ENCODE results near the gene EPHX1. TPM values are rescaled to one million over a fixed set of nuclear protein-coding genes. Genes with fewer than 3 reads are reported as not detected.

EPHX1 gene
- total and polyA plus RNA-seq, 2 donors (not counting 1 experiment from before 2014, with no cell fraction given), result 0.75 to 4.2 TPM

DNA sequence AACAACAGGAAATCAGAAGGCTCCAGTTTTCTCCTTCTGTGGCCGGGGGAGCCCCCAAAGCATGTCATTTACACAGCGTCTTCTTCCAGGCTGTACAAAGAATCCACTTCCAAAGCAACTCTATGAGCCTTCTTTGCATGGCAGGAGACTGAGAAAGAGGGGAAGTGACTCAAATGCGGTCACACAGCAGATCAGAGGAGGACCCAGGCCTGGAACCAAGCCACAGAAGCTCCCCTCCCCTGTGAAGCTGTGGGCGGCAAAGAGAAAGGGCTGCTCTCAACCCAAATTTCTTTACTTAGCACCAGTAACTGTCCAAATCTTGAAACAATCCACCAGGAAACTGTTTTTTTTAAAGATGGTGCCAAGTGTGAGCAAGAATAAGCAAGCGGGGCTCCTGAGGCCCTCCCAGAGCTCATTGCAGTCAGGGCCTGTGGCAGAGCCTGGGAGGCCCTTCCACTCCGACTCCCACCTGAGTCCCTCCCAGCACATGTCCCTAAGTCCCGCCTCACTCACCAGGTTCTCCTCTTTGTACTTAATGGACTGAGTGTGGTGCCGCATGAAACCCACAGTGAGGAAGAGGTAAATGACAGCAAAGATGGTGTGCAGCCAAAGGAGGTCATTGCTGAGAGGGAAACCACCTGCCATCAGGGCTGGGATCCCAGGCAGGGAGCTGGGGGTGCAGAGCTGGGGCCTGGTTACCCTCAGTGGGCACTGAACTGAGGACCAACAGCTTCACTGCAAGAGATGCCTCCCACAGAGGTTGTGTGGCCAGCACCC is 56.3 kb downstream of the EPHX1 start:
- peaks cover 21% of the 10 kb centered on the region for H4K20me1 ChIP-seq (ENCODE audit: control insufficient read depth, insufficient read depth, low read length, poor library complexity, severe bottlenecking)
- ATAC-seq (ENCODE audit: low read depth), result peak; percentile 86
- H3K9me3 ChIP-seq (ENCODE audit: control extremely low read depth in 1 of 3, control insufficient read depth in 2 of 3, insufficient read depth in 1 of 3, low read length in 2 of 3), result no peaks in the 10 kb centered on the region
- H3K27me3 ChIP-seq (replicated peaks in 1 of 4; ENCODE audit: control extremely low read depth in 1 of 4, control insufficient read depth in 3 of 4, insufficient read depth in 4 of 4, low read length in 3 of 4), result no peaks in the 10 kb centered on the region
- H3K79me2 ChIP-seq (ENCODE audit: control insufficient read depth, insufficient read depth, low read length), result no peaks in the 10 kb centered on the region
- Mint-ChIP-seq H3K27ac (peak overlapping the region; percentile 78), H3K4me3 (no peak overlapping the region), H3K27me3 (no peaks in the 10 kb centered on the region), H3K9me3 (ENCODE audit: insufficient read depth) (no peaks in the 10 kb centered on the region), H3K4me1 (peaks cover 12% of the 10 kb centered on the region)
- DNase-seq, result peak; percentile 53
- H3K36me3 ChIP-seq (replicated peaks in 1 of 2; ENCODE audit: control extremely low read depth in 1 of 2, control insufficient read depth in 1 of 2, extremely low read depth in 1 of 2, insufficient read depth in 2 of 2, low read length in 1 of 2), result peaks cover 1 to 89% of the 10 kb centered on the region in 2 experiments
- H3K9ac ChIP-seq (ENCODE audit: low read length), result no peak overlapping the region
- WGBS (ENCODE audit: insufficient coverage), result 48% methylated on average over 3 of the region's 8 CpGs
- ChIA-PET CTCF (interaction anchor here (0.7 to 0.8 kb wide), 2 partner anchors 23 to 384 kb away, joined by 3 read pairs; no protein-coding TSS in a partner anchor), POLR2A (interaction anchor here (1.3 kb wide), 1 partner anchor 88 kb away, joined by 3 read pairs; the partner anchor contains the start of gene SRP9)
- no peak overlapping the region for H3K4me3 ChIP-seq (ENCODE audit: control extremely low read depth in 1 of 5, extremely low read depth in 1 of 5, insufficient read depth in 1 of 5, low read depth in 2 of 5, low read length in 4 of 5)
- intact Hi-C loops (cut with micrococcal nuclease), result no loop called here
- no peak overlapping the region for H2AFZ ChIP-seq (ENCODE audit: insufficient read depth, low read depth, low read length, poor library complexity, severe bottlenecking)
- peaks cover 10 to 17% of the 10 kb centered on the region in 2 donors for H3K4me1 ChIP-seq (ENCODE audit: control insufficient read depth in 2 of 2, insufficient read depth in 2 of 2, low read length in 2 of 2)
- peak overlapping the region; percentile 4 for H3K4me2 ChIP-seq (replicated peaks; ENCODE audit: low read depth, low read length, poor library complexity, severe bottlenecking)
- peak overlapping the region in 1 of 2 donors; percentile 59 for H3K27ac ChIP-seq (ENCODE audit: low read length in 2 of 2)
- TF ChIP-seq EZH2 (IDR thresholded peaks at IDR 0.05; ENCODE audit: borderline replicate concordance, insufficient read depth, low read depth, low read length, poor library complexity, severe bottlenecking), result no peak
- TF ChIP-seq, protein P1, sequence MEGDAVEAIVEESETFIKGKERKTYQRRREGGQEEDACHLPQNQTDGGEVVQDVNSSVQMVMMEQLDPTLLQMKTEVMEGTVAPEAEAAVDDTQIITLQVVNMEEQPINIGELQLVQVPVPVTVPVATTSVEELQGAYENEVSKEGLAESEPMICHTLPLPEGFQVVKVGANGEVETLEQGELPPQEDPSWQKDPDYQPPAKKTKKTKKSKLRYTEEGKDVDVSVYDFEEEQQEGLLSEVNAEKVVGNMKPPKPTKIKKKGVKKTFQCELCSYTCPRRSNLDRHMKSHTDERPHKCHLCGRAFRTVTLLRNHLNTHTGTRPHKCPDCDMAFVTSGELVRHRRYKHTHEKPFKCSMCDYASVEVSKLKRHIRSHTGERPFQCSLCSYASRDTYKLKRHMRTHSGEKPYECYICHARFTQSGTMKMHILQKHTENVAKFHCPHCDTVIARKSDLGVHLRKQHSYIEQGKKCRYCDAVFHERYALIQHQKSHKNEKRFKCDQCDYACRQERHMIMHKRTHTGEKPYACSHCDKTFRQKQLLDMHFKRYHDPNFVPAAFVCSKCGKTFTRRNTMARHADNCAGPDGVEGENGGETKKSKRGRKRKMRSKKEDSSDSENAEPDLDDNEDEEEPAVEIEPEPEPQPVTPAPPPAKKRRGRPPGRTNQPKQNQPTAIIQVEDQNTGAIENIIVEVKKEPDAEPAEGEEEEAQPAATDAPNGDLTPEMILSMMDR (IDR thresholded peaks at IDR 0.05), result no peak

DNA sequence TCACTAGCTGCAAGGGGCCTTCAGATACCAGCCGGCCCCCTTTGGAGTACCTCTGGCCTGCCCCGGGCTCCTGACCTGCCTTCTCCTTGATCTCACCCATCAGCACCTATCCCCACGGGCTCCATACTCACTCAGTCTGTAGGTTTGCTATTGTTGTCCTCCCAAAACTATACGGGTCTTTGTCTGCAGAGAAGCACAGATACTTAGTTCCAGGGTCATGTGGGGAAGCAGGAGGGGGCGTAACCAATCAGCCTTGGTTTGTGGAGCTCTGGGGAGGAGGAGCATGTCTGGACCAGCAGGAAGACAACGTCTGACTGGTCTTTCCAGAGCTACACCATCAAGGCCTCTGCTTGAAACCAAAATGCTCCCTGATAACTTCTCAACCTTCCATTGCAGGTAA is 57.1 kb downstream of the EPHX1 start:
- ATAC-seq (ENCODE audit: low read depth), result no peak
- no peak for DNase-seq
- Histone ChIP-seq H2AFZ (ENCODE audit: insufficient read depth, low read depth, low read length, poor library complexity, severe bottlenecking) (no peak overlapping the region), H3K4me2 (replicated peaks; ENCODE audit: low read depth, low read length, poor library complexity, severe bottlenecking) (peak overlapping the region; percentile 4), H3K4me3 (ENCODE audit: control extremely low read depth in 1 of 5, extremely low read depth in 1 of 5, insufficient read depth in 1 of 5, low read depth in 2 of 5, low read length in 4 of 5) (no peak overlapping the region), H3K9ac (ENCODE audit: low read length) (no peak overlapping the region), H3K9me3 (ENCODE audit: control extremely low read depth in 1 of 3, control insufficient read depth in 2 of 3, insufficient read depth in 1 of 3, low read length in 2 of 3) (no peaks in the 10 kb centered on the region), H3K27me3 (replicated peaks in 1 of 4; ENCODE audit: control extremely low read depth in 1 of 4, control insufficient read depth in 3 of 4, insufficient read depth in 4 of 4, low read length in 3 of 4) (no peaks in the 10 kb centered on the region), H3K27ac (ENCODE audit: low read length in 2 of 2) (no peak overlapping the region), H3K79me2 (ENCODE audit: control insufficient read depth, insufficient read depth, low read length) (no peaks in the 10 kb centered on the region), H4K20me1 (ENCODE audit: control insufficient read depth, insufficient read depth, low read length, poor library complexity, severe bottlenecking) (peaks cover 23% of the 10 kb centered on the region), H3K36me3 (replicated peaks in 1 of 2; ENCODE audit: control extremely low read depth in 1 of 2, control insufficient read depth in 1 of 2, extremely low read depth in 1 of 2, insufficient read depth in 2 of 2, low read length in 1 of 2) (peaks cover 1 to 89% of the 10 kb centered on the region in 2 experiments), H3K4me1 (ENCODE audit: control insufficient read depth in 2 of 2, insufficient read depth in 2 of 2, low read length in 2 of 2) (peaks cover 10 to 17% of the 10 kb centered on the region in 2 donors)
- ChIA-PET CTCF (no interaction called here), POLR2A (interaction anchor here (1.3 kb wide), 1 partner anchor 89 kb away, joined by 3 read pairs; the partner anchor contains the start of gene SRP9)
- 55% methylated on average over 4 of the region's 6 CpGs for WGBS (ENCODE audit: insufficient coverage)
- H3K27ac Mint-ChIP-seq, result peak overlapping the region; percentile 23
- H3K4me3 Mint-ChIP-seq, result no peak overlapping the region
- no peak for TF ChIP-seq EZH2 (IDR thresholded peaks at IDR 0.05; ENCODE audit: borderline replicate concordance, insufficient read depth, low read depth, low read length, poor library complexity, severe bottlenecking)
- TF ChIP-seq, protein P1 (IDR thresholded peaks at IDR 0.05), result no peak
- H3K27me3 Mint-ChIP-seq, result no peaks in the 10 kb centered on the region
- peaks cover 12% of the 10 kb centered on the region for H3K4me1 Mint-ChIP-seq
- no peaks in the 10 kb centered on the region for H3K9me3 Mint-ChIP-seq (ENCODE audit: insufficient read depth)
- intact Hi-C loops (cut with micrococcal nuclease), result no loop called here
